Neural cell (in vitro differentiated cells): ENCODE data around the gene ZNF705A.

ENCODE experiments used
- EP300 ChIP-seq: fragments of 450-650 bp; conservative IDR thresholded peaks from 2 replicates; pipeline ENCODE4 v1.6.1; 2014; ENCODE audit warnings: antibody characterized with exemption, mild to moderate bottlenecking, moderate library complexity; ENCODE audit not compliant: poor library complexity, severe bottlenecking
- EZH2 ChIP-seq: fragments of 200-600, 300-800 bp; shearing (Covaris generic), sonication (generic); IDR thresholded peaks from 2 replicates; pipeline ENCODE4 v1.6.1; 2014; ENCODE audit warnings: antibody characterized with exemption, low read length, borderline replicate concordance, mild to moderate bottlenecking; ENCODE audit not compliant: insufficient read depth, poor library complexity, severe bottlenecking
- MXI1 ChIP-seq: fragments of 450-650 bp; conservative IDR thresholded peaks from 2 replicates; pipeline ENCODE4 v1.6.1; 2014; ENCODE audit warnings: antibody characterized with exemption, mild to moderate bottlenecking; ENCODE audit not compliant: poor library complexity, severe bottlenecking
- POLR2AphosphoS5 ChIP-seq: IDR thresholded peaks from 2 replicates; pipeline ENCODE4 v1.6.1; 2012
- RAD21 ChIP-seq: fragments of 450-650 bp; conservative IDR thresholded peaks from 2 replicates; pipeline ENCODE4 v1.6.1; 2014; ENCODE audit warnings: antibody characterized with exemption, mild to moderate bottlenecking, moderate library complexity
- SMC3 ChIP-seq: fragments of 450-650 bp; conservative IDR thresholded peaks from 2 replicates; pipeline ENCODE4 v1.6.1; 2014; ENCODE audit warnings: antibody characterized with exemption, mild to moderate bottlenecking, moderate library complexity; ENCODE audit not compliant: poor library complexity
- TF ChIP-seq, protein P1 (sequence below): fragments of 450-650 bp; IDR thresholded peaks from 2 replicates; pipeline ENCODE4 v1.5.1; 2014; ENCODE audit warnings: antibody characterized with exemption, mild to moderate bottlenecking, moderate library complexity; ENCODE audit not compliant: poor library complexity, severe bottlenecking
- TF ChIP-seq, protein P2 (sequence below): IDR thresholded peaks from 2 replicates; pipeline ENCODE4 v1.6.1; 2012; ENCODE audit warnings: borderline replicate concordance

DNA sequence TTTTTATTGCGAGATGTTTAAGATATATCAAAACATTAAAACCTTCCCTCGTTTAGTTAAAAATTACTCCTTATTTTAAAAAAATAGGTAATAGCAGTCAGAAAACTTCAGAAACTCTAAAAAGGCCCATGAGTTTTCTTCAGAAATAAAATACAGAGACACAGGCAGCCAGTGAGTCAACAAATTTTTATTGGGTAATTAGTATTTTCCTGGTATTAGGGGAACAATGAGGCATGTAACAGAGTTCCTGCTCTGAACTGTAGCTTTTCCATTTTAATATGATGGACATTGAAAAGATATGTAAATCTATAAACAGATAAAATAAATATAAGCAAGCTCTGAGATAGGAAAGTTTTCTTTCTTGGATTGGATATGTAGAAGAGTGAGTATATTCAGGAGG is 399 bp upstream of the ZNF705A start:
- TF ChIP-seq, protein P1, sequence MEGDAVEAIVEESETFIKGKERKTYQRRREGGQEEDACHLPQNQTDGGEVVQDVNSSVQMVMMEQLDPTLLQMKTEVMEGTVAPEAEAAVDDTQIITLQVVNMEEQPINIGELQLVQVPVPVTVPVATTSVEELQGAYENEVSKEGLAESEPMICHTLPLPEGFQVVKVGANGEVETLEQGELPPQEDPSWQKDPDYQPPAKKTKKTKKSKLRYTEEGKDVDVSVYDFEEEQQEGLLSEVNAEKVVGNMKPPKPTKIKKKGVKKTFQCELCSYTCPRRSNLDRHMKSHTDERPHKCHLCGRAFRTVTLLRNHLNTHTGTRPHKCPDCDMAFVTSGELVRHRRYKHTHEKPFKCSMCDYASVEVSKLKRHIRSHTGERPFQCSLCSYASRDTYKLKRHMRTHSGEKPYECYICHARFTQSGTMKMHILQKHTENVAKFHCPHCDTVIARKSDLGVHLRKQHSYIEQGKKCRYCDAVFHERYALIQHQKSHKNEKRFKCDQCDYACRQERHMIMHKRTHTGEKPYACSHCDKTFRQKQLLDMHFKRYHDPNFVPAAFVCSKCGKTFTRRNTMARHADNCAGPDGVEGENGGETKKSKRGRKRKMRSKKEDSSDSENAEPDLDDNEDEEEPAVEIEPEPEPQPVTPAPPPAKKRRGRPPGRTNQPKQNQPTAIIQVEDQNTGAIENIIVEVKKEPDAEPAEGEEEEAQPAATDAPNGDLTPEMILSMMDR: no peak
- TF ChIP-seq SMC3: no peak
- TF ChIP-seq EZH2: no peak
- TF ChIP-seq POLR2AphosphoS5: no peak
- no peak for TF ChIP-seq RAD21
- no peak for TF ChIP-seq MXI1
- TF ChIP-seq, protein P2, sequence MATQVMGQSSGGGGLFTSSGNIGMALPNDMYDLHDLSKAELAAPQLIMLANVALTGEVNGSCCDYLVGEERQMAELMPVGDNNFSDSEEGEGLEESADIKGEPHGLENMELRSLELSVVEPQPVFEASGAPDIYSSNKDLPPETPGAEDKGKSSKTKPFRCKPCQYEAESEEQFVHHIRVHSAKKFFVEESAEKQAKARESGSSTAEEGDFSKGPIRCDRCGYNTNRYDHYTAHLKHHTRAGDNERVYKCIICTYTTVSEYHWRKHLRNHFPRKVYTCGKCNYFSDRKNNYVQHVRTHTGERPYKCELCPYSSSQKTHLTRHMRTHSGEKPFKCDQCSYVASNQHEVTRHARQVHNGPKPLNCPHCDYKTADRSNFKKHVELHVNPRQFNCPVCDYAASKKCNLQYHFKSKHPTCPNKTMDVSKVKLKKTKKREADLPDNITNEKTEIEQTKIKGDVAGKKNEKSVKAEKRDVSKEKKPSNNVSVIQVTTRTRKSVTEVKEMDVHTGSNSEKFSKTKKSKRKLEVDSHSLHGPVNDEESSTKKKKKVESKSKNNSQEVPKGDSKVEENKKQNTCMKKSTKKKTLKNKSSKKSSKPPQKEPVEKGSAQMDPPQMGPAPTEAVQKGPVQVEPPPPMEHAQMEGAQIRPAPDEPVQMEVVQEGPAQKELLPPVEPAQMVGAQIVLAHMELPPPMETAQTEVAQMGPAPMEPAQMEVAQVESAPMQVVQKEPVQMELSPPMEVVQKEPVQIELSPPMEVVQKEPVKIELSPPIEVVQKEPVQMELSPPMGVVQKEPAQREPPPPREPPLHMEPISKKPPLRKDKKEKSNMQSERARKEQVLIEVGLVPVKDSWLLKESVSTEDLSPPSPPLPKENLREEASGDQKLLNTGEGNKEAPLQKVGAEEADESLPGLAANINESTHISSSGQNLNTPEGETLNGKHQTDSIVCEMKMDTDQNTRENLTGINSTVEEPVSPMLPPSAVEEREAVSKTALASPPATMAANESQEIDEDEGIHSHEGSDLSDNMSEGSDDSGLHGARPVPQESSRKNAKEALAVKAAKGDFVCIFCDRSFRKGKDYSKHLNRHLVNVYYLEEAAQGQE: no peak
- TF ChIP-seq EP300: no peak
